GM21737 (cell line): ENCODE data around the gene CEP112.
"Not testable (repeated sequence)": the region's sequence is repeated elsewhere in the genome, so short reads cannot be mapped to it uniquely, and the experiment has no call there.

Experiments used
- ATAC-seq: cut with Tn5 transposase; IDR thresholded peaks from one replicate; pipeline ENCODE4 v1.9.1; 2021; ENCODE audit warnings: mild to moderate bottlenecking, moderate library complexity; ENCODE audit not compliant: unreplicated experiment

Gene CEP112

DNA sequence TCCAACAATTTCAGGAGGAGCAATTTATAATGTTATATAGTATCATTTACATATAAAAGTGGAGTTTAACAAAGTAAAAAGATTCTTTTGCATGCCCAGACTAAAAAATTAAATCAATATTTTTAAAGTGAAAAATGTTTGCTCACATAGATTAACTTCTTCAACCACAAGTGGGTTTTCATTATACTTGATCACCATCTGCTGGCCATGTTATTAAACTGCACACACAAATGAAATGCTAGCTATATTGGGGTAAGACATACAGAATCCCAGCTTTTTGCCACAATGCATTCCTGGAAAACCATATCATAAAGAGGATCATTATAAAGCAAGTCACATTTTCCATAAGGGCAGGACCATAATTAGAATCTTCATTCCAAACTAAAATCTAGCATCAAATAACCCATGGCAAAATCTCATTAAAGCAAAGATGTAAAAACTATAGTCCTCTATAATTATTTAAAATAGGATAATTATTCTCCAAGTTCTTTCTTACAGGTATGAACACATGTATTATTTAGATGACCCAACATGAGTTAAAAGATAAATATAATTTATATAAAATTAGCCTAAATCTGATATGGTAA is 26.3 kb downstream of the CEP112 start:
- ATAC-seq, result no peak

DNA sequence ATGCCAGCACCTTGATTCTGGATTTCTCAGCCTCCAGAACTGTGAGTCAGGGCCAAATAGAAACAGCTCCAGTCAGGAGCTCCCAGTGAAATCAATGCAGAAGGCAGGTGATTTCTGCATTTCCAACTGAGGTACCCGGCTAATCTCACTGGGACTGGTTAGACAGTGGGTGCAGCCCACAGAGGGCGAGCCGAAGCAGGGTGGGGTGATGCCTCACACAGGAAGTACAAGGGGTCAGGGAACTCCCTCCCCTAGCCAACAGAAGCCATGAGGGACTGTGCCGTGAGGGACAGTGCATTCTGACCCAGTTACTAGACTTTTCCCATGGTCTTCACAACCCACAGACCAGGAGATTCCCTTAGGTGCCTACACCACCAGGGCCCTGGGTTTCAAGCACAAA is 36.9 kb downstream of the CEP112 start:
- ATAC-seq, result not testable (repeated sequence)

DNA sequence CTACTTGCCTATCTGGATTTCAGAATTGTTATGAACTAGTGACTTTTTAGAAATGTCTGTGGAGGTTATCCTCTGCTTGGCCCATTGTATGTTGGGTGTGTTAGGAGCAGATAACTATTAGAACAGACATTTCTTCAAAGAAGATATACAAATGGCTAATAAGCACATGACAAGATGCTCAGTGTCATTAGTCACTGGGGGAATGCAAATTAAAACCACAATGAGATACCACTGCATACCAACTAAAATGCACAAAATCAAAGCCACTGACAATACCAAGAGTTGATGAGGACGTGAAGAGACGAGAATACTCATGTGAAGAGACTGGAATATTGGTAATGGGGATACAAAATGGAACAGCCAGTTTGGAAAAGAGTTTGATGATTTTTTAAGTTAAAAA is 39.2 kb downstream of the CEP112 start:
- no peak for ATAC-seq

DNA sequence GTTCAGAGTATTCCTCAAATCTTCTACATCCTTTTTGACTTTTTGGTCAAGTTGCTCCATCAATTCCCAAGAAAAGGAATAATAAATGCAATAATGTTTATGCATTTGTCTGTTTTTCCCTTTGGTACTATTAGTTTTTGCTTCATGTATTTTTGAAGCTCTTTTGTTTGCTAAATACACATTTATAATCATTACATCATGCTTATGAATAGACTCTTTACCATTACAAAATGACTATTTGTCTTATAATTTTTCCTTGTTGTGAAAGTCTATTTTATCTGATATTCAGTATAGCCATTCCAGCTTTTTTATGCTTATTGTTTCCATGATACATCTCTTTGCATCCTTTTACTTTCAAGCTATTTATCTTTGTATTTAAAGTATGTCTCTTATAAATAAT is 41.2 kb downstream of the CEP112 start:
- no peak for ATAC-seq

DNA sequence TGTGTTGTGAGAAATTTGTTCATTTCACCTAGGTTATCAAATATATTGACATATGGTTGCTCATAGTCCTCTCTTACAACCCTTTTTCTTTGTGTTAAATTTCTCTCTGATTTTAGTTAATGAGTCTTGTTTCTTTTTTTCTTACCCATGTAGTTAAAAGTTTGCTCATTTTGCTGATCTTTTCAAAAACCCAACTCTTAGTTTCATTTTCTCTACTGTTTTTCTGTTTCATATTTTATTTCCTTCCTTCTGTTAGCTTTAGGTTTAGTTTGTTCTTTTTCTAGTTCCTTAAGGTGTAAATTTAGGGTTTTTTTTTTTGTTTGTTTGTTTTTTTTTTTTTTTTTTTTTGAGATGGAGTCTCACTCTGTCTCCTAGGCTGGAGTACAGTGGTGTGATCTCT is 42.4 kb downstream of the CEP112 start:
- ATAC-seq, result no peak

DNA sequence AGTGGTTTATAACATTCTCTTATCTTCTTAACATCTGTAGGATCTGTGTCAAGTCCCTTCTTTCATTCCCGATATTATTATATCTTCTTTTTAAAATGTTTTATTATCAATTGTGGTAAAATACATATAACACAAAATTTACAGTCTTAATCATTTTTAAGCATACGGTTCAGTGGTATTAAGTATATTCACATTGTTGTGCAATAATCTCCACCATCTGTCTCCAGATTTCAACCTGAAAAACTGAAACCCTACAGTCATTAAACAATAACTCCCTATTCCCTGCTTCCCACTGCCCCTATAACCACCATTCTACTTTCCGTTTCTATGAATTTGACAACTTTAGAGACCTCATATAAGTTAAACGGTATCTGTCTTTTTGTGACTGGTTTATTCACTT is 45.5 kb downstream of the CEP112 start:
- ATAC-seq, result no peak

DNA sequence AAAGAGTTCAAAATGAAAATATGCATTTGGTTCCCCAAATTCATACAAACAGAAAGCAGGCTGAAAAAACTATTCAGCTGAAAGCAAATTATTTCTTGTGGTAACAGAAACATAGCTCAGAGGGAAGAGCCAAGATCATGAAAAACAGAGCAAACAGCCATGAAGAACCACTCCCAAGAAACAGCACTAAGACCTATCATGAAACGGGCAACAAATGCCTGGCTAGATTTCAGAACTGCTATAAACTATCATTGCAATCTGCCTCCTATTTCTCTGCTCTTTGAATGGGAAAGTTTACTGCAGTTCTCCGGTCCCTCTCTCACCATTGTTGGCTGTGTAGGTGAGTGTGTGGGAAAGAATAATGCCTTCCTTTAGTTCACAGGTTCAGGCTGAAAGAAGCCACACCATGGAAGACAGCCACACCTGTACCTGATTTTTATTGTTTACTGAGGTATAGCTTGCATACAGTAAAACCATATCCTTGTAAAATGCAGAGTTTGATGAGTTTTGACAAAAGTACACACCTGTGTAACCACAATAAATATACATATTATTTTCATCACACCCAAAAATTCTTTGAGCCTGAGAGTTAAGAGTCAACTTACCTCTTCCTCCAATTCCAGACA is 48.2 kb downstream of the CEP112 start:
- ATAC-seq, result no peak

DNA sequence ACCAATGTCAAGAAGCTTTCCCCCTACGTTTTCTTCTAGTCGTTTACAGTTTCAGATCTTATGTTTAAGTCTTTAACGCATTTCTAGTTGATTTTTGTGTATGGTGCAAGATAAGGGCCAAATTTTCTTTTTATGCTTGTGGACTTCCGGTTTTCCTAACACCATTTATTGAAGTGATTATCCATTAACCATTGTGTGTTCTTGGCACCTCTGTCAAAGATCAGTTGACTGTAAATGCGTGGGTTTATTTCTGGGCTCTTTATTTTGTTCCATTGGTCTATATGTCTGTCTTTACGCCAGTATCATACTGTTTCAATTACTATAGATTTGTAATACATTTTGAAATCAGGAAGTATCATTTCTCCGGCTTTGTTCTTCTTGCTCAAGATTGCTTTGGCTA is 49.5 kb downstream of the CEP112 start:
- ATAC-seq, result no peak

DNA sequence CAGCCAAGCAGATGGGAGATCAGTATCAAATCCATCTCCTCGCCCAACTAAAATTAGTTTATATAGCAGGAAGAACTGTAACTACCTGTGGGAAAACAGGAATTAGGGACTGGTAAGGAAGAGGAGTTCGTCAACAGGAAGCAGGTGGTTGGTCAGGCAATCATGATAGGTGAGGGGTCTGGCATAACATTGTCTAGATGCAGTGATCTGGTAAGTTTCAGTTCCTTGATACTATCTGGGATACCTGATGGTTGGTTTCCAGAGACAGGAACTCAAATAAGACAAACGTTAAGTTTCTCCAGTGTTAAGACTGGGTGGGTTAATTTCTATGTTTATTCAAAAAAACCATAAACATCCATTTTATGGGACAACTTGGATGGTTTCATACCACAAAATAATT is 53.8 kb downstream of the CEP112 start:
- ATAC-seq, result no peak

DNA sequence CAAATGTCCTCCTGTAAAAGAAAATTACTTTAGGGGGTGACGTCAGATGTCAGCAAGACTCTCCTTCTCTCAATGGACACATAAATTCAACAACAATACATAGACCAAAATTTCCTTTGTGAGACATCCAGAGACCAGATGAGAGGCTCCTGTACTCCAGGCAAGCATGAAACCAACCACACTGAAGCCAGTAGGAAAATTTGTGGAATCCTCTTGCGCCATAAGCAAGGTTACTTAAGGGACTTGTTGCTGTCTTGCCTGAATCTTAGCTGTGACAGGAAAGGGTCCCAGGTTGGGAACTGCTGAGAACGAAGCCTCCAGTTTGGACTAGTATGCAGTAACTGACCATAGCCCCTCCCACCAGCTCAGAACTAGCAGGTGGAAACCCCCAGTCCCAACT is 56.0 kb downstream of the CEP112 start:
- no peak for ATAC-seq

DNA sequence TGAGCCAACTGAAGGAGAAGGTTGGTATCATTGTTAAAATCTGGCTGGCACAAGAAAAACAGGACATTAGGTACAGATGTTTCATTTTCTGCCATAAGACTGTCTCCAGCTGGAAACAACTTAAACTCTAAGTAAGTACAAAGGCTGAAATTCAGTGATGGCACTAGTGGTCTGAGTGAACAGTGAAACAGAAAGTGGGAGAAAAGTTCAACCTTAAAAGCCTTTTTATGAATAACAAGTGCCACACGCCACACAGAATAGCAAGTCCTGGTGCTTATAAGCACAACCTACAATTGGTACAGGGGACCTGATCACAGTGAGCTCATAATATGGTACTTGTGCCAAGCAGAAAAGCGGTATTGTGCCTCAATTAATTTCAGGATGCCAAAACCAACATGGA is 56.7 kb downstream of the CEP112 start:
- no peak for ATAC-seq

DNA sequence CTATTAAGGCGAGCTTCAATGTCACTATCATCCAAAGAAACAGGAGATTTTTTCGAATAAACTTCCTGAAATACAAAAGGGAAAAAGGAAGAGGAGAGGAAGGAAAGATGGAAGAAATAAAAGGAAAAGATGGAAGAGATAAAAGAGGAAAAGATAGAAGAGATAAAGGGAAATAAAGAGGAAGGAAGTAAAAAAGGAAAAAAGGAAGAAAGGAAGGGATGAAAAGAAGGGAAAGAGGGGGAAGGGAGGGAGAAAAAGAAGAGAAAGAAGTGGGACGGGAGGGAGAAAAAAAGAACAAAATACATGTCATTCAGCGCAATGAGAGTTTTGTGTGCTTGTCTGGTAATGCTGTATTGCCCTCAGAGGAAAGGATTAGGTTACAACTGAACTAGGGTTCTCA is 62.2 kb downstream of the CEP112 start:
- ATAC-seq, result no peak

DNA sequence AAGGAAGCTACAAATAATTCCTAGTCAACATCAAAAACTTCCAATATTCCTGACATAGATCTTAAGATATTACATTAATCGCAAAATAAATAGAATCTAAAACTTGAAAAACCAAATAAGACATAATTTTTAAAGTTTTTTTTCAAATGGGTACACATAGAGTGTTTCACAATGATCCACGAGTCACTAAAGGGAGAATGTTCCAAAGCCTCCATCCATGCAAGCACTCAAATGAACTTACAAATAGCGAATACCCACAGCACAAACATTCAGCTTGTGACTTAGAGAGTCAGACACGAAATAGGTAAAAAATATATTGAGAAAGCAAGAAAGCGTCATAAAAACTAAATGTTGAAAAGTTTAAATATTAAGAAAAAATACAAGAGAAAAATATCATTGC is 65.7 kb downstream of the CEP112 start:
- no peak for ATAC-seq

DNA sequence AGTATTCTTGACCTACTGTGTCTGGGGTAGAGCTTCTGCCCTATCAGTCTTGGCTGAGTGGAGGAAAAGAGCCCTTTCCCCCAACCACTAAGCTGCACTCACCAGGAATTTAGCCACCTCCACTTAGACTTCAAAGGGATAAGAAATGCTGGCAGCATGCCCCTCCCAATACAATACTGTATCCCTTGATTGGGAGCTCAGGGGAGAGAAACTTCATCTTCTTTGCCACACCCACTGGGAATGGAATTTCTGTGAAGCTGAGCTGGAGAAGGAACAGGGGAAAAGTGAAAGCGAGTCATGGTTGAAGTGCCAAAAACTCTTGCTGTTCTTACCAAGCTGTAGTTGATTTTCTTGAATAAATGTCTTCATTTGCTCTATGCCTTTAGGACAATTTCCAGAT is 68.8 kb downstream of the CEP112 start:
- no peak for ATAC-seq

DNA sequence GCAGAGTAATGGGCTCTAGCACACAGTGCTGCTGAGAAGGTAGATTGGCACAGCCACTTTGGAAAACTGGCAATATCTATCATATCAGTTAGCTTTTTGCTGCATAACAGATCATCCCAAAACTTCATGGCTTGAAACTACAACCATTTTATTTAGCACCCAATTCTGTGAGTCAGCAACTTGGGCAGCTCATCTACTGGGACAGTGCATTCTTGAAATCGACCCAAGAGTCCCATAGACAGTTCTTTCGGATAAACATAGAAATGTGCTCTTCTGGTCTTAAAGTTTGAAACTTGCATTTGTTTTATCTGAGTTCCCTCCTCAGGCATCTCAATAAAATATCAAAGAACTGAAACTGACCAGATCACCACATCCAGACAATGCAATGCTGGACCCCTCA is 76.7 kb downstream of the CEP112 start:
- ATAC-seq, result no peak

DNA sequence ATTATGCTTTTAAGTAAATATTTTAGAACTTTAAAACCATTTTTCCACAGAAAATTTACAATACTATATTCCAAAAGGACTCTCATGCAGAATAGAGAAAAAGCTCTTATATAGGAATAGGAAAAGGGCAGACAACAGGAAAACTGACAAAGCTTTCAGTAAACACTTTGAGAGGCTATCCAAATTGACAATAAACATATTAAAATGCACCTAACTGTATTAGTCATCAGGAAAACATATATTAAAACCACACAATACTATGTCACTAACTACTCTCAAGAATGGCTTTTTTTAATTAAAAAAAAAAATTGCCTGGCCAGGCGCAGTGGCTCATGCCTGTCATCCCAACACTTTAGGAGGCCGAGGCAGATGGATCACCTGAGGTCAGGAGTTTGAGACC is 77.3 kb downstream of the CEP112 start:
- ATAC-seq, result no peak

DNA sequence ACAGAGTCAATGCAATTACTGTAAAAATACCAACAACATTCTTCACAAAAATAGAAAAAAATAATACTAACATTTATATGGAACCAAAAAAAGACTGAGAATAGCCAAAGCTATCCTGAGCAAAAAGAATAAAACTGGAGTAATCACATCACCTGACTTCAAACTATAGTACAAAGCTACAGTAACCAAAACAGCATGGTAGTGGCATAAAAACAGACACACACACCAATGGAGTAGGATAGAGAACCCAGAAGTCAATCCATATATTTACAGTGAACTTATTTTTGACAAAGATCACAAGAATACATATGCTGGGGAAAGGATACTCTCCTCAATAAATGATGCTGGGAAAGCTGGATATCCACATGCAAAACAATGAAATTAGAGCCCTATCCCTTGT is 84.2 kb downstream of the CEP112 start:
- no peak for ATAC-seq

DNA sequence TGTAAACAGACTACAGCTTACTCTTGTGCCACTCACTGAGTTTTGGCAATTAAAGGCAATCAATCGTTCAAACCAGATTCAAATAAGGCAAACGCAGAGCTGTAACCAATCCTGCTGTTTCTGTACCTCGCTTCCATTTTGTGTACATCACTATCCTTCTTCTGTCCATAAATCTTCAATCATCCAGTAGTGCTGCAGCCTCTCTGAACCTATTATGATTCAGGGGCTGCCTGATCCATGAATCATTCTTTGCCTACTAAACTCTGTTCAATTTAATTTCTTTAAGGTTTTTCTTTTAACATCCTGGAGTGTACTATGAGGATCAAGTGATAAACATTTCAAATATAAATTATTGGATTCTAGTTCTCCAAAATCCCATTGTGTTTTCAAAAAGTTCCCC is 93.9 kb downstream of the CEP112 start:
- ATAC-seq, result no peak

DNA sequence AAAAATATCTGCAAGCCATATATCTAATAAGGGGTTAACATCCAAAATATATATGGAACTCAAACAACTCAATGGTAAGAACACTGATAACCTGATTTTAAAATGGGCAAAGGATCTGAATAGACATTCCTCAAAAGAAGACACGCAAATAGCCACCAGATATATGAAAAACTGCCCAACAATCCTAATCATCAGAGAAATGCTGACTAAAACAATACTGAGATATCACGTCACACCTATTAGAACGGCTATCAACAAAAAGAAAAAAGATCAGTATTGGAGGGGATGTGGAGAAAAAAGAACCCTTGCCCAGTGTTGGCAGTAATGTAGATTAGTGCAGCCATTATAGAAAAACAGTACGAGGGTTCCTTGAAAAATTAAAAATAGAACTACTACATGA is 97.2 kb downstream of the CEP112 start:
- ATAC-seq, result no peak

DNA sequence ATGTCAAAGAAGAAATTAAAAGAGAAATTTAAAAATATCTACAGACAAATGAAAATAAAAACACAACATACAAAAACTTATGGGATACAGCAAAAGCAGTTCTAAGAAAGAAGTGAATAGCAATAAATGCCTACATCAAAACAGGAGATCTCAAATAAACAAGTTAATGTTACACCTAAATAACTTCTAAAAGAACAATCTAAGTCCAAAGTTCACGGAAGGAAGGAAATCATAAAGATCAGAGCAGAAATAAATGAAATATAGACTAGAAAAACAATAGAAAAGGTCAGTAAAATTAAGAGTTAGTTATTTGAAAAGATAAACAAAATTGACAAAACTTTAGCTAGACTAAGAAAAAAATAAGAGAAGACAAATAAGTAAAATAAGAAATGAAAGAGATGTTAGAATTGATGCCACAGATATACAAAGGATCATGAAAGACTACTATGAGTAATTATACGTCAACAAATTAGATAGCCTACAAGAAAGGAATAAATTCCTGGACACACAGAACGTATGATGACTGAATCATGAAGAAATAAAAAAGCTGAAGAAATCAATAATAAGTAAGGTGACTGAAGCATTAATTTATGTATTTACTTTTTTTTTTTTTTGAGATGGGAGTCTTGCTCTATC is 100.4 kb downstream of the CEP112 start:
- ATAC-seq, result no peak

DNA sequence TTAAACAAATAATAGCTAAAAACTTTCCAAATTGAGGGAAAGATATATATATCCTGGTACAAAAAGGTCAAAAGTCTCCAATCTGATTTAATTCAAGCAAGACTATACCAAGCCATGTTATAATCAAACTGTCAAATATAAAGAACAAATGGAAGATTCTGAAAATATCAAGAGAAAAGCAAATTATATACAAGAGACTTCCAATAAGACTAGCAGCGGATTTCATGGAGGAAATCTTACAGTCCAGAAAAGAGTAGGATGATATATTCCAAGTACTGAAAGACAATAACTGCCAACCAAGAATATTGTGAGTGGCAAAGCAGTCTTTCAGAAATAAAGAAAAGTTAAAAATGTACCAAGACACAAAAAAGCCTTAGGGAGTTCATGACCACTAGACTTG is 102.2 kb downstream of the CEP112 start:
- ATAC-seq, result no peak

DNA sequence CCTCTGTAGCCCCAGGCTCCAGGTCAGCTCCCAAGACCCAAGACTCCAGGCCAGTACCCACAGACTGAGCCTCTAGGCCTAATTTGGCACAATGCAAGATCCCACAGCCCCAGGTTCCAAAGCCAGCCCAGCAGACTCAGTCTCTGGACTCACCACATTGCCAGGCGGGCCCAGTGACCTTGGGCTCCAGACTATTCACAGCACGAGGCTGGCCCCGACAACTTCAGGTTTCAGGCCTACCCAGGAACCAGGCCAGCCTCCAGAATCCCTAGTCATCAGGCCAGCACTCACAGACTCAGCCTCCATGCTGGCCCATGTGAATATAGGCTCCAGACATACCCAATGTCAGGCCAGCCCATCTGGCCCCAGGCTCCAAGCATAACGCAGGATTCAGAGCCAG is 103.8 kb downstream of the CEP112 start:
- no peak for ATAC-seq

DNA sequence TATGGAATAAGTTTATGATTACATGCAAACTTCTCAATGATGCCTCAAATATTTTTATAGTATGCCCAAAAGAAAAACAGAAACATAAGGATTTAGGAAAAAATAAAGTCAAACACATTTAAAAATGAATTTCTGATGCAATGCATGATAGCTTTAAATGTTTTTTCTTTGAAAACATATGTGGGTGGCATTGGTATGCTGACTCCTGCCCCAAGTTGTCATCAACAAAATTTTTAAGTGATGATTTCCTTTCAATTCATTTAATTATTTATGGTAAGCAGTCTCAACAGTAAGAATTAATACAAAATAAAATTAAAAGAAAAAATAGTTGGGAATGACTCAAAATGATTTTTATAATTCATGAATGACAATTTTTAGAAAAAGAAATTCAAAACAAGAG is 104.9 kb downstream of the CEP112 start:
- ATAC-seq, result no peak
